Medulla oblongata (tissue), 1 donor: ENCODE measurements around the gene RDH11.
"Not testable (repeated sequence)": the region's sequence is repeated elsewhere in the genome, so short reads cannot be mapped to it uniquely, and the experiment has no call there.

Experiments
- DNase-seq: peaks from one replicate; pipeline ENCODE4 v3.0.0-alpha.2; 2015; ENCODE audit errors: extremely low spot score

Gene RDH11, protein sequence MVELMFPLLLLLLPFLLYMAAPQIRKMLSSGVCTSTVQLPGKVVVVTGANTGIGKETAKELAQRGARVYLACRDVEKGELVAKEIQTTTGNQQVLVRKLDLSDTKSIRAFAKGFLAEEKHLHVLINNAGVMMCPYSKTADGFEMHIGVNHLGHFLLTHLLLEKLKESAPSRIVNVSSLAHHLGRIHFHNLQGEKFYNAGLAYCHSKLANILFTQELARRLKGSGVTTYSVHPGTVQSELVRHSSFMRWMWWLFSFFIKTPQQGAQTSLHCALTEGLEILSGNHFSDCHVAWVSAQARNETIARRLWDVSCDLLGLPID

DNA sequence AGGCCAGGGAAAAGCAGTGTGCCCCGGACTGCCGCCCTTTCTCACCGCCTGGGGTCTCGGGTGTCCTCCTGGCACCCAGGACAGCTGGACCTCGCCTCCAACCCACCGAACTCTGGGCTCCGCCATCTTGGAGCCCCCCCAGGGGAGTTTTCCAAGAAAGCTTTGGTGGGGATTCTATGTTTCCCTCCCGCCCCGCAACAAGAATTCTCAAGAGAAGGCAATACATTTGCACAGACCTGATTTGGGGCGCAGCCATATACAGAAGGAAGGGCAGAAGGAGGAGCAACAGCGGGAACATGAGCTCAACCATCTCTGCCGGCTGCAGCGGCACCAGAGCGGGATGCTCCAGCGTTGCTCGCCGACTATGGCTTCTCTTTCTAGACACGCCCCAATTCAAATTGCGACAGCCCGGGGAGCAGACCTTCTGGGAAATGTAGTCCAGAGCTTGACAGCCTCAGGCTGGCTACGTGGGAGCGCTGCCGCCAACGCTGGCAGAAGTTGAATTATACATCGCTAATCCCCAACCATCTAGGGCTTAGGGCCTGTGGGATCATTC, at the start of gene RDH11:
RDH11 (minus strand) TSS at position 371 of the 556 bp plus-strand sequence; CDS start at position 310, 61 bp downstream.
- peak; percentile 96 for DNase-seq

DNA sequence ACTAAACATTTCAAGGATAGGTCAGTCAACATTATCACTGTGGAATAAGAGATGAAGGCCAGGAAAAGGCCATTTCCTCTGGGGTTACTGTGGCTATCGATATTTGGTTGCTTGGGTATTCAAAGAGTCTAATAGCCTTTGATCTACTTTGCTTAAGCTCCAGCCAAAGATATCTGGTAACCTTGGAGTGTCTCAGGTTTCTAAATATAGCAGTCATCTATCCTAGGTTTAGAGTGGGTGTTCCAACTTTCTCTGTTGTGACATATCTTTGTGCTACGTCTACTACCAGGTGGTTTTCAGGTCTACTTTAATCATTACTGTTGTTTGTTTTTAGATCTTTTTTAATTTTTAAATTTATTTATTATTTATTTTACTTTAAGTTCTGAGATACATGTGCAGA, 48.5 kb upstream of the RDH11 start:
- no peak for DNase-seq

DNA sequence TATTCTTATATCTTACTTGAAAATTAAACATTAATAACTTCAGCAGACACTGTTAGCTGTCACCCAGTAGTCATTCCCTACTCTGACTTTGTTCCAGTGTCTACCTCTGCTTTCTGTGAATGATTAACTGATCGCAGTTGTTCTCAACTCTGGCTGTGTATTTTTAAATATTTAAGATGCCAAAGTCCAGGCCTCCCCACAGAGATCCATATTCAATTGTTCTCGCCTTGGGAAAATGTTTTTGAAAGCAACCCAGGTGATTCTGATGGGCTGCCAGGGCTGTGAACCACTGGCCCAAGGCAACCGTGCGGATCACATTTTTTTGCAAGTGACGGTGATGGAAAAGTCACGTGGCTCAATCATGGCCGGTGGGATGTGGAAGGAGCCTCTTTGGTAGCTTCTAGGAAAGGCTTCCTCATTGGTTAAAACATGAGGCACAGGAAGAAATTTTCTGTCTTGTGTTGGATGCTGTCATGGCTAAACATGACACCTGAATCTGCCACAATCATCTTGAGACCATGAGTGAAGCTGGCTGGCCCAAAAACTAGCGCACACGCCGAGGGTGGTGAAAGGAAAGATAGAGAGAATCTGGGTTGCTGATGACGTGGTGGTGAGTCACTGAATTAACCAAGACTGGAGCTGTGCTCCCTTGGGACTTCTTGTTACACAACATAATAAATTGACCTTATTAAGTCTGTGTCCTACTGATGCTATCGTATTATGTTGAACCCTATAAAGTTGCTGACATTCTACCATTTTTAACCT, 43.4 kb upstream of the RDH11 start:
- DNase-seq = no peak

DNA sequence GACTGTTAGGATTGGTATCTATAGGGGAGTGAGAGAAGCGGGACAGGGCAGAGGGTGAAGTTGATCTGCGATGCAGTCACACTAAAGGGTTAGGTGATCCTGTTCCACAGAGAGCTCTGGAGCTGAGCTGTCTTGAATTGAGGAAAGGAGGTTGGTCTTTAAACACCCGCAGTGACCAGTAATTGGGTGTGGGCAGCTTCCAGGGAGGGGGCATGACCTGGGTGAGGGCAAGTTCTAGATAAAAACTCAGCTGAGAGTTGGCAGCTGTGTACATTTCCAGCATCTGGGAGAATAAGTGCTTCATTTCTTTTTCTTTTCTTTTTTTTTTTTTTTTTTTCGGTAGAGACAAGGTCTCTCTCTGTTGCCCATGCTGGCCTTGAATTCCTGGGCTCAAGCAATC, 41.2 kb upstream of the RDH11 start:
- DNase-seq = no peak

DNA sequence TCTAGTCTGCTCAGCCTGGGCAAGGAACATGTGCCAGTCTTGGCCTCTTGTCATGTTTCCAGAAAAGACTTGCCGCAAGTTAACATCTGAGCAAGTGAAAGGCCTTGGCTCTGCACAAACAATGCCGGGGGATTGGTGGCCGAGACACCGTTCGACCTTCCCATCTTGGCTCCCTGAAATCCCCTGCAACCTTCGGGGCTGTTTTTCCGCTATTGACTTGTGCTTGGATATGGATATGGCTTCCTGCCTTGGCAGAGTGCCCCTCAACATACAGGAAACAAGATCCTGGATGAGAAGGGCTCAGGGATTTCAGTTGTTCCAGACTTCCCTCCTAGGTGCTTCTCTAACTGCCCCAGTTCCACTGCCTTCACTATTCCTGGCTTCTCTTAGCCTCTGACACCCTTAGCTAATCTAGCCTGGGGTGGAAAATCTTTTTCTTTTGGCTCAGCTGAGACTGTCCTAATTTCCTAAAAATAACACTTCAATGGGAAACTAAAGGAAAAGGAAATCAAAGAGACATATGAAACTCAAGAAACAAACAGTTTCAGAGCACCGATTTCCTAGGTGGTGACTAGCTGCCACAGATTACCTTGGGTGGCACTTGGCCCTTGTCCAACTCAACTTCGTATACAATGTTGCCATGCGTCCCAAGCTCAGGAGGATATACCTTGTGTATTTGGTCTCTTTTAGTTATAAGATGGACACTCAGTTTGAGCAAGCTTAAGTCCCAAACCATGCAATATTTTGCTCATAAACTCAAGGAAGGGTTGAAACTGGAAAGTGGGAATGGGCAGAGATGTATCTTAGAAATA, 40.0 kb upstream of the RDH11 start:
- DNase-seq = no peak

DNA sequence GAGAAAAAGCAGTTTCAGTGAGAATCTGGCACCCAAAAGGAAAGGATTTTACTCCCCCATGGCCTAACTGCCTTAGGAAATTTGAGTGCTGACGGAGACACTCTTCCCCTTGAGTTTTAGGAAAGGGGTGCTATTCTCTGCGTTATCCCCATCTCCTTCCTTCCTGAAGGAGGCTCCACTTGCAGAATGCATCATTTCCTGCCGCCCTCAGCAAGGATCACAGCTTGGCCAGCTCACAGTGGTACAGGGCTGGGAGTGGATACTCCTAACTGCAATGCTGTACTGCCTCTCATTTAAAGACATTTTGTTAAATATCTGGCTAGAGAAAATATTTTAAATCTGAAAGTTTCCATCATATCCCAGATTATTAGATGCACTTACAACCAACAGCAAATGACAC, 39.1 kb upstream of the RDH11 start:
- no peak for DNase-seq

DNA sequence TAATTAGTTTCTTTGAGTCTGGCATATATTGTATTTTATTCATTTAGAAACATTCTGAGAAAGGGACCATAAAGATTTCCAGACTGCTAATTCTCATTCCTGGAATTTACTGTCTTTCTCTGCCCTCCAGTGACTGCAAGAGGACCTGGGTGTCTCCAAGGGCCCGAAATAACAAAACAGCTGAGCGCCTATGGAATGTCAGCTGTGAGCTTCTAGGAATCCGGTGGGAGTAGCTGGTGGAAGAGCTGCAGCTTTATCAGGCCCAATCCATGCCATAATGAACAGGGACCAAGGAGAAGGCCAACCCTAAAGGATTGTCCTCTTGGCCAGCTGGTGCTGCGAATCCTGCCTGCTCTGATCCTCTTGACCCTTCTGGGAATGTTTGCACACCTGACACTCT, 38.1 kb upstream of the RDH11 start:
- DNase-seq = no peak

DNA sequence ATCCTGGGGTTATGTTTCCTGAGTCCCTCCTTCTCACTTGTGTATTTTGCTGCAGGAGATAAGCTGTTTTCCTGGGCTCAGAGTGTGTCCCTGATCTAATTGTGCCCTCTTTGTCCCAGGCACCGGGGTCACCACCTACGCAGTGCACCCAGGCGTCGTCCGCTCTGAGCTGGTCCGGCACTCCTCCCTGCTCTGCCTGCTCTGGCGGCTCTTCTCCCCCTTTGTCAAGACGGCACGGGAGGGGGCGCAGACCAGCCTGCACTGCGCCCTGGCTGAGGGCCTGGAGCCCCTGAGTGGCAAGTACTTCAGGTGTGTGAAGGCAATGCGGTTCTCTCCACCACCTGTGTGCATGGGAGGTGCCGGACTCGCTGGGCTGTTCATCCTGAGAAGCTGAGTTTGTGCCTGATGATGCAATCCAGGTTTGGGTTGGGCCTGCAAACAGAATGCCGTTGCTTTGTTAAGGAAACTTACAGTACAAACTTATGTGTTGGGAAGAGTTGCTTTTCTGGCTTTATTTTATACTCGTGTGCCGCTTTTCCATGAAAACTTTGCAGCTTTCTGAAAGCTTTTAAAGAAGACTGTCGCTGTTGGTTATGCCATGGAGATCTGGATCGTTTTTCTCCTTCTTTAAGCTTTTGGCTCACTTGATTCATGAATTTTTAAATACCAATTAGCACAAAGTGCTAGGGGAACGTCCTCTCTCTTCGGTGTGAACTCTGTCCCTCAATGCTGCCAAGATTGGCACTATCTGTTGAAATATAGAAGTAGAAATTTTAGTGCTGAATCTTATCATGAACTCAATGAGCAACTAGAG, 33.7 kb upstream of the RDH11 start:
- no peak for DNase-seq

DNA sequence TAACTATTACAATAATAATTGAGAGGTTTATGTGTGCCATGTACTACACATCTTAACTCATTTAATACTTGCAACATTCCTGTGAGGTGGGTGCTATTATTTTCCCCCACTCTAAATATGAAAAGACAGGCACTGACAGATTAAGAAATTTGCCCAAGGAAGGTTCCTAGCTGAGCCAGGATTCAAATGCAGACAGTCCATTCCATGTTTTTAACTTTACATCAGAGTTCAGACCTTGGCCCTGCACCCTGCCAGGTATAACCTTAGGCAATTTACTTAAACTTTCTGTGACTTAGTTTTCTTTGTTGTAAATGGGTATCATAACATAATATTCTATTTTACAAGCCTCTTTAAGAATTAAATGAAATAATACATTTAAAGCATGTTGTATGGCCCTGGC, 32.7 kb upstream of the RDH11 start:
- DNase-seq = no peak

DNA sequence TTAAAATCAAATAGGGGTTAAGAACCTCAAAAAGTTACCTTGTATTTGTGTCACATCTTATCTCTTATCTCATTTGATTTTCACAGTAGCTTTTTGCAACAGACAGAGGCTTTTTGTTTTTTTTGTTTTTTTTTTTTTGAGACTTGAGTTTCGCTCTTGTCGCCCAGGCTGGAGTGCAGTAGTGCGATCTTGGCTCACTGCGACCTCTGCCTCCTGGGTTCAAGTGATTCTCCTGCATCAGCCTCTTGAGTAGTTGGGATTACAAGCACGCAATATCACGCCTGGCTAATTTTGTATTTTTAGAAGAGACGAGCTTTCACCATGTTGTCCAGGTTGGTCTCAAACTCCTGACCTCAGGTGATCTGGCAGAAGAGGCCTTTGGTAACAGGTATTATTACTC, 31.8 kb upstream of the RDH11 start:
- no peak for DNase-seq

DNA sequence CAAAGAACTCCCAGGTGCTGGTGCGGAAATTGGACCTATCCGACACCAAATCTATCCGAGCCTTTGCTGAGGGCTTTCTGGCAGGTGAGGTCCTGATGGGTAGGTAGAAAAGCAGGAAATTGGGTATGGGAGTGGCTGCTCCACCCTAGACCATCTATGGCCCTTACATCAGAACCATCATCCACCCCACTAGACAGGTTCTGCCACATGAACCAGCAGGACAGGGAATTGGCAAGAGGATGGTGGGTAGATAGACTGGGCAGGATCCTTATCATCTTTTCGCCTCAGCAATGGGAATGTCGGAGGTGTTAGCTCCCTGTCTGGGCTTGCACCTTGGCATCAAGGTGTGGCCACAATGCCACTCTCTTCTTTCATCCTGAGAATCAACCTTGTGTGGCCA, 29.6 kb upstream of the RDH11 start:
- DNase-seq = no peak

DNA sequence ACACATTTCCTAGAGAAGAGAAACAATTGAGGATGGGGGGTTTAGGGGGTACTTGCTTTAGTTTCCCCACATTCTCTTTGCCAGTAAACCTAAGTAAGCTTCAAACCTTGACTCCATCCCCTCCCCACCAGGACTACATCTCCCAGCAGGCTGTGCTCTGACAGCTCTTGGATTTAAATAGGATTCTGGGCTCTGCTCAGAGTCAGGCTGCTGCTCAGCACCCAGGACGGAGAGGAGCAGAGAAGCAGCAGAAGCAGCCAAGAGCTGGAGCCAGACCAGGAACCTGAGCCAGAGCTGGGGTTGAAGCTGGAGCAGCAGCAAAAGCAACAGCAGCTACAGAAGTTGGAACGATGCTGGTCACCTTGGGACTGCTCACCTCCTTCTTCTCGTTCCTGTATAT, 26.7 kb upstream of the RDH11 start:
- peak; percentile 68 for DNase-seq

DNA sequence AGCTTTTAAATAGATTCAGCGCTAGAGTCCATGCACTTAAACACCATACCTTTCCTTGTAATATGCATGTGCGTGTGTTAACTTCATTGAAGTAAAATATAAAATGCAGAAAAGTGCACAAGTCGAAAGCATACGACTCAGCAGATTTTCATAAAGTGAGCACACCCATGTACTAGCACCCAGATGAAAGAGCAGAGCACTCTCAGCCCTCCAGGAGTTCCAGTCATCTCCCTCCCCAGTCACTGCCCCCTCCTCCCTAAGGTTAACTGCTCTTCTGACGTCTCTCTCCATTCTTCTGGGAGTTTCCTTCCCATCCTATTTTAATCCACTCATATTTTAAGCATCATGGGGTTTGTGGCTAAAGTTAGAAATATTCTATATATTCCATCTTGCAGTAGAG, 26.3 kb upstream of the RDH11 start:
- DNase-seq = no peak

DNA sequence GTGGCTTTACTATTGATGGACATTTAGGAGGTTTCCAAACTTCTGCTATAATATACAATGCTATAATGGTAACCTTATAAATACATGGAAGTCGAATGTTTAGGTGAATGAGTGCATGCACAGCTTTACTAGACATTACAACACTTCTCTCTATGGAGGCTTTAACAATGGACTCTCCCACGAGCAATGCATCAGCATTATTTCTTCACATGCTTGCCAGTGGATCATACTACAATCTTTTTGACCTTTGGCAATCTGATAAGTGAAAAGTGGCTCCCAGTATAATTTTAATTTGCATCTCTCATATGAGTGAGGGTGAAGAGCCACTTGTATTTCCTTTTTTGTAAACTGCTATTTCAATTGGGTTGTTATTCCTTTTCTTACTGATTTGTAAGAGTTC, 24.3 kb upstream of the RDH11 start:
- no peak for DNase-seq

DNA sequence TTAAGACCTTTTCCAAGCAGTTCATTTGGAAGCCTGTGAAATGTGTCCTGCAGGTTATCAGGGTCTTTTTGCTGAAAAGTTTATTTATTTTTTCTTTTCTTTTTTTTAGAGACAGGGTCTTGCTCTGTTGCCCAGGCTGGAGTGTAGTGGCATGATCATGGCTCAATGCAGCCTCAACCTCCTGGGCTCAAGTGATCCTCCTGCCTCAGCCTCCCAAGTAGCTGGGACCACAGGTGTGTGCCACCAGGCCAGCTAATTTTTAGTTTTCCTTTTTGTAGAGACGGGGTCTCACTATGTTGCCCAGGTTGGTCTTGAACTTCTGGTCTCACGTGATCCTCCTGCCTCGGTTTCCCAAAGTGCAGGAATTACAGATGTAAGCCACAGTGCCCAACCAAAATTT, 23.8 kb upstream of the RDH11 start:
- not testable (repeated sequence) for DNase-seq

DNA sequence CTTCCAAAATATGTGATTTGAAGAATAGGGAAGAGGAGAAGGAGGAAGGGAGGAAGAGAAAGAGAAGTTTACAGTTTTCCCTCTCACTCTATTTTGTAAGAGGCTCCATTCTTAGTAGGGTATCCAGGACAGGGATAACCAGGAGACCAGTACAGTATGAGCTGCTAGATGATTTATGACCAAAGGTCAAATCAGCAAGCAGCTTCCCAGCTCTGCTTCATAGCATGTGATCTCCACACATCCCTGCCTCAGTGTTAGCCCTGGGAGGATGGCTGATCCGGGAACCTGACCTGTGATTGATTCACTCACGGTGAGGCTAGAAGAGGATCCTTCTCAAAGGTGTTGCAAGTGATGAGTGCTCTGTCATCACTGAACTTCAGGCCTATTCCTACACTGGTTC, 22.7 kb upstream of the RDH11 start:
- DNase-seq = no peak

DNA sequence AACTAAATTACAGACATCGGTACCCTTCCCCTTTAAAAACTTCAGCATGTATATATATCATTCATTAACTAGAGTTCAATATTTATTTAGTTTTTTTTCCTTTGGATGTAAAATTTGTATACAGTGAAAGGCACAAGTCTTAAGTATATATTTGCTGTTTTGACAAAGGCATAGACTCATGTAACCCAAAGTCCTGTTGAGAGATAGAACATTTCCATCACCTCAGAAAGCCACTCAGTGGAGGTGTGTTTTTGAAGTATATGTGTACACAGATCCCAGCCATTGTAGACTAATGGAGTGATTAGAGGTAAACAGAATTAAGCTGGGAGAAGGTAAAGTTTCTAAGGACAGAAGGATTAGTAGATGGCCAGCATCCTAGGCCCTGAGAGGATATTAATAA, 21.5 kb upstream of the RDH11 start:
- no peak for DNase-seq

DNA sequence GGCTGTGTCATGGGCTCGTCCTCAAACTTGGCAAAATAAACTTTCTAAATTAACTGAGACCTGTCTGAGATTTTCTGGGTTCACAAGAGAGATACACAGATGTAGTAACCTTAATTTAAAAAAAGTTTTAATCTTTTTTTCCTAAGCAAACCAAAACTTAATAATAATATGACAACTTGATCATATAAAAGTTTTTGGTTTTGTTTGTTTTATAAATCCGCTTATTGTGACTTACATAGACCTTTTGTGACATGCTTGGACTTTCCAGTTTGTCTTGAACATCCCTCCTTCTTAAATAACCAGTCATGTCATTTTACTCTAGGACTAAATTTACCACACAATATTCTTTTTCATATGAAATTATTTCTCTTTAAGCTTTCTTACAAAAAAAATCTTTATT, 14.6 kb upstream of the RDH11 start:
- DNase-seq = no peak

DNA sequence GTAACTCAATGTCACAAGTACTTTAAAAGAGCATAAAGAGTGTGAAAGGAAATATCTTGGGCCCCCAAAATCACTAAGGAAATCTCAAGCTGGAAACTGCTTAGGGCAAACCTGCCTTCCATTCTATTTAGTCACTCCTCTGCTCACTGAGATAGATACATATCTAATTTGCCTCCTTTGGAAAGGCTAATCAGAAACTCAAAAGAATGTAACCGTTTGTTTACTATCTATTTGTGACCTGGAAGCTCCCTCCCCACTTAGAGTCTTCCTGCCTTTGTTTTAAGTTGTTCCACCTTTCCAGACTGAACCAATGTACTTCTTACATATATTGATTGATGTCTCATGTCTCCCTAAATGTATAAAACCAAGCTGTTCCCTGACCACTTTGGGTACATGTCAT, 14.2 kb upstream of the RDH11 start:
- DNase-seq = not testable (repeated sequence)

DNA sequence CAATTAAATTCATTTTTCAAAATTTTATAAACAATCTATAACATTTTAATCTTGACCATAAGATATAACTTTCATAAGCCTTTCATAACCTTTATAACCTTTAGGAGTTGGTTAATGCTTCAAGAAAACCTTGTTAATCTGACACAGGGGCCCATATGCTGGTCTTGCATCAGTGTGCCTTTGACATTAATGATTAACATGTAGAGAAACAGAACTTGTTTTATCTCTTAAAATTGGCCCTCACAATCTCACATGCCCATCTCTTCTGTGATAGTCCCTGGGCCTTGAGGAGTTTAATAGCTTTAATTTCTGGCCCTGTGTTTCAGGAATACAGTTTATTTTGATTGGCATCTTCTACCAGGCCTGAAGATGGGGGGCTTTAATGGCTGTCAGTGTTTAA, 13.8 kb upstream of the RDH11 start:
- not testable (repeated sequence) for DNase-seq

DNA sequence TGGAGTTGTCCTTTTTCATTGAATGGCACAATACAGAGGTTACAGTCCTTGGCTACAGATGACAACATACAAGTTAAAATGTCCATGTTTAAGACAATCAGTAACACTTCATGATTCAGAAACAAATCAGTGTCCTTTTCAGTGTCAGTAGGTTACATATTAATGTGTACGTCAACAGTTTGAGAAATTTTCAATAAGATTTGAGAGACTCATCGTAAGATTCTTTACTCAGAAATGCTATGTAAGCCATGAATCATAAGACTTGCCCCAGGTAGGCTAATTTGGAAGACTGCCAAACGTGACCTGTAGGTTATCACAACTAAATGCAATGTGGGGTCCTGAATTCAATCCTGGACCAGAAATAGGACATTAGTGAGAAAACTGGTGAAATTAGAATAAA, 9.6 kb upstream of the RDH11 start:
- no peak for DNase-seq
